PFSK-1 (cell line): ENCODE data around the gene PWWP2B.

Source experiments
- FOXP2 ChIP-seq: optimal IDR thresholded peaks from 2 replicates; pipeline ENCODE3; 2011; ENCODE audit warnings: borderline replicate concordance, control low read depth, inconsistent platforms; ENCODE audit not compliant: insufficient read depth; ENCODE audit errors: extremely low read length, extremely low read depth
- POLR2AphosphoS5 ChIP-seq: IDR thresholded peaks from 2 replicates; pipeline ENCODE4 v1.6.1; 2012; ENCODE audit warnings: low read depth, mild to moderate bottlenecking, control low read depth, low read length, moderate library complexity
- SIN3A ChIP-seq: IDR thresholded peaks from 2 replicates; pipeline ENCODE4 v1.6.1; 2012; ENCODE audit warnings: mild to moderate bottlenecking, low read length, moderate library complexity, borderline replicate concordance; ENCODE audit not compliant: insufficient read depth
- TAF1 ChIP-seq: IDR thresholded peaks from 2 replicates; pipeline ENCODE4 v1.6.1; 2012; ENCODE audit warnings: low read length, control low read depth, borderline replicate concordance; ENCODE audit not compliant: insufficient read depth
- TF ChIP-seq, protein P1 (sequence below), 2 experiments: IDR thresholded peaks; 2 replicates each; pipeline versions ENCODE4 v1.6.1 to v1.8.0; 2011 to 2012; ENCODE audit warnings: low read depth in 2 of 2, low read length in 2 of 2, control low read depth in 1 of 2, inconsistent platforms in 1 of 2, mild to moderate bottlenecking in 1 of 2, moderate library complexity in 1 of 2; ENCODE audit not compliant: insufficient read depth in 1 of 2

PWWP2B gene

GRCh38 chr10:132383751-132384196 lies 13.2 kb upstream of the PWWP2B start:
- no peak for TF ChIP-seq SIN3A
- TF ChIP-seq, protein P1, sequence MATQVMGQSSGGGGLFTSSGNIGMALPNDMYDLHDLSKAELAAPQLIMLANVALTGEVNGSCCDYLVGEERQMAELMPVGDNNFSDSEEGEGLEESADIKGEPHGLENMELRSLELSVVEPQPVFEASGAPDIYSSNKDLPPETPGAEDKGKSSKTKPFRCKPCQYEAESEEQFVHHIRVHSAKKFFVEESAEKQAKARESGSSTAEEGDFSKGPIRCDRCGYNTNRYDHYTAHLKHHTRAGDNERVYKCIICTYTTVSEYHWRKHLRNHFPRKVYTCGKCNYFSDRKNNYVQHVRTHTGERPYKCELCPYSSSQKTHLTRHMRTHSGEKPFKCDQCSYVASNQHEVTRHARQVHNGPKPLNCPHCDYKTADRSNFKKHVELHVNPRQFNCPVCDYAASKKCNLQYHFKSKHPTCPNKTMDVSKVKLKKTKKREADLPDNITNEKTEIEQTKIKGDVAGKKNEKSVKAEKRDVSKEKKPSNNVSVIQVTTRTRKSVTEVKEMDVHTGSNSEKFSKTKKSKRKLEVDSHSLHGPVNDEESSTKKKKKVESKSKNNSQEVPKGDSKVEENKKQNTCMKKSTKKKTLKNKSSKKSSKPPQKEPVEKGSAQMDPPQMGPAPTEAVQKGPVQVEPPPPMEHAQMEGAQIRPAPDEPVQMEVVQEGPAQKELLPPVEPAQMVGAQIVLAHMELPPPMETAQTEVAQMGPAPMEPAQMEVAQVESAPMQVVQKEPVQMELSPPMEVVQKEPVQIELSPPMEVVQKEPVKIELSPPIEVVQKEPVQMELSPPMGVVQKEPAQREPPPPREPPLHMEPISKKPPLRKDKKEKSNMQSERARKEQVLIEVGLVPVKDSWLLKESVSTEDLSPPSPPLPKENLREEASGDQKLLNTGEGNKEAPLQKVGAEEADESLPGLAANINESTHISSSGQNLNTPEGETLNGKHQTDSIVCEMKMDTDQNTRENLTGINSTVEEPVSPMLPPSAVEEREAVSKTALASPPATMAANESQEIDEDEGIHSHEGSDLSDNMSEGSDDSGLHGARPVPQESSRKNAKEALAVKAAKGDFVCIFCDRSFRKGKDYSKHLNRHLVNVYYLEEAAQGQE (IDR thresholded peaks at IDR 0.05; ENCODE audit: insufficient read depth in 1 of 2, low read depth in 2 of 2, low read length in 2 of 2) = no peak
- no peak for TF ChIP-seq TAF1
- TF ChIP-seq POLR2AphosphoS5 = no peak
- TF ChIP-seq FOXP2 = no peak

- TF ChIP-seq TAF1 (no peak), FOXP2 (no peak), POLR2AphosphoS5 (no peak), SIN3A (no peak)
- TF ChIP-seq, protein P1 (IDR thresholded peaks at IDR 0.05; ENCODE audit: insufficient read depth in 1 of 2, low read depth in 2 of 2, low read length in 2 of 2) = no peak
These were observed 12.2 kb upstream of the PWWP2B start for GRCh38 chr10:132384618-132385388.

- TF ChIP-seq, protein P1 (IDR thresholded peaks at IDR 0.05; ENCODE audit: insufficient read depth in 1 of 2, low read depth in 2 of 2, low read length in 2 of 2) = no peak
- TF ChIP-seq FOXP2 (no peak), TAF1 (no peak), POLR2AphosphoS5 (no peak), SIN3A (no peak)
These were observed 11.7 kb upstream of the PWWP2B start for GRCh38 chr10:132385389-132385667.

GRCh38 chr10:132385721-132386418 lies 11.1 kb upstream of the PWWP2B start:
- TF ChIP-seq, protein P1 (IDR thresholded peaks at IDR 0.05; ENCODE audit: insufficient read depth in 1 of 2, low read depth in 2 of 2, low read length in 2 of 2) = no peak
- TF ChIP-seq FOXP2 = no peak
- no peak for TF ChIP-seq TAF1
- no peak for TF ChIP-seq SIN3A
- no peak for TF ChIP-seq POLR2AphosphoS5
